GF-D8 (cell line): ENCODE data around the gene VWC2L.

Experiments used
- DNase-seq: peaks from one replicate; lab custom pipeline; 2025; lab: John Stamatoyannopoulos, UW

Gene VWC2L

GRCh38 chr2:214410918-214411554 lies at the start of gene VWC2L:
Gene VWC2L (plus strand): TSS chr2:214411054. CDS start chr2:214414194, 3,140 bp downstream.
- DNase-seq, result no peak

DNA sequence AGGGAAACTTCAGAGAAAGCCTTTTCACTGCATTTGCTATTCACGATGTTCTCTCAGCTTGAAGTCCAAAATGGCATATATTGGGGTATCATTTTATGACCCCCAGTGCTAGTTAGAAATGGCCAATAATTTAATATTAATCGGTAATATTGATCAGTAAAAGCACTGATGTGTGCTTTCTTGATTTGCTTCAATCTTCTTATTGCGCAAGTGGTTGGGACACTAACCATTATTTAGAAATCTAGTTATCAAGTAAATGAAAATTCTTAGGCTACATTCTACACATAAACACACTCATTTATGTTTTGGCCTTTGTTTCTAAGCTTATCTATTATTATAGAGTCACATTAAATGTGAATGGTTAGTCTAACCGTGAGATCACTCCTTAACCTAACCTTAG lies 49.7 kb upstream of the VWC2L start:
- DNase-seq, result no peak

DNA sequence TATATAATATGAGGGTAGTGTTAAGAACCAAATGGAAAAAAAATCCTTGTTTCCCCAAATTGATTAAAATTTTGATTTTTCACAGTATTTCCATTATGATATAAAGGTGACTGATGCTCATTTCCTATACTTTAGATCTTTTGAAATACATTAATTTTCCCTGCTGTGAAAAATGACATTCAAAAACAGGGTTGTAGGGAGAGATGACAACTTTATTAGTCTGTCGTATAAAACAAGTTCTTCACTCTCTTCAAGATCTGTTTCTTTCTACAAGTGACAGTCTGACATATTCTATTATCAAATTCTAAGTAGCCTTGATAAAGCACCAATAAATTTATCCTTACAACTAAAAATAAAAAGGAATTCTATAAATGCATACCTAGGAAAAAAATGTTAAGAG lies 45.3 kb upstream of the VWC2L start:
- DNase-seq, result no peak

DNA sequence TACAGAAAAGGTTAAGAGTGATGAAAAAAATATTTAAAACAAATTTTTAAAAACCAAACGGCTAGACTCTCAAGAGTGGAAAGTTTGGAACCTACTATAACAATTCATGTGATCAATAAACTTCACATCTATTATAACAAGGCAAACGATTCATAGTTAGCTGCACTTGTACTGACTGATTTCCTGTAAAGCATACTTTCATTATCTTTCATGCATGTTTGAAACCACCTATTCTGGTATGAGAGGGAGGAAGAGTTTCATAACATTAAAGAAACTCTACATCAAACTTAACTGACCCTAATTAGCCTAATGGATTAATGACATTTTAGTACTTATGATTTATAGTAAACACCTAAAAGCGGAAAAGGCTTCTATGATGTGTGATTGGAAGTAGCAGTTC lies 43.7 kb upstream of the VWC2L start:
- no peak for DNase-seq

GRCh38 chr2:214376618-214377285 lies 34.1 kb upstream of the VWC2L start:
- no peak for DNase-seq

DNA sequence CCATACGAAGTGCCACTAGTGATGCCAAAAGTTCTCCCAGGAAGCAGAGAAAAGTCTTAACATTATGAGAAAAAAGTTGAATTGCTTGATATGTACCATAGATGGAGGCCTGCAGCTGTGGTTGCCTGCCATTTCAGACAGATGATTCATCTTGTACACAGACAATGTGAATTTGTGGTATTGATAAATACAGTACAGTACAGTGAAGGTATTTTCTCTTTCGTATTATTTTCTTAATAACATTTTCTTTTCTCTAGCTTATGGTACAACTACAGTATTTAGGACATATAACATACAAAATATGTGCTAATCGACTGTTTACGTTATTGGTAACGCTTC lies 33.6 kb upstream of the VWC2L start:
- no peak for DNase-seq

- DNase-seq, result no peak
These were observed 32.3 kb upstream of the VWC2L start for GRCh38 chr2:214378455-214379103.

DNA sequence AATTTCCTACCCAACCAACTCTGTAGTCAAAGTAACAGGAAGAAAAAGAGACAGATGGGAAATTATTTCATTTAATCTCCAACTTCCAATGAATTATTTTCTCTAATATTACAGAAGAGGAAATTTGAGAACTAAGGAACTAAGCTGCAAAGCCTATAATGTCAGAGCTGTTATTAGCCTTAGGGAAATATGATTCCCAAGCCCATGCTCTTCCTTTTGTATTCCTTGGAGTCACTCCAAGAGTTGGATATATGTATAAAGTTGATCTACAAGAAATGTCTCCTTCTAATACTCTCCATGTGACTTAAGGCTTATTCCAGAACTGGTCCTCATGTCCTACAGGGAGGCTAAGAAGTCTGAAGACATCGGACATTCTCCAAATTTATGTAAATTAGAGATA lies 31.6 kb upstream of the VWC2L start:
- DNase-seq, result no peak

GRCh38 chr2:214380681-214381080 lies 30.2 kb upstream of the VWC2L start:
- DNase-seq, result no peak

- DNase-seq, result no peak
These were observed 28.6 kb upstream of the VWC2L start for GRCh38 chr2:214382229-214382628.

DNA sequence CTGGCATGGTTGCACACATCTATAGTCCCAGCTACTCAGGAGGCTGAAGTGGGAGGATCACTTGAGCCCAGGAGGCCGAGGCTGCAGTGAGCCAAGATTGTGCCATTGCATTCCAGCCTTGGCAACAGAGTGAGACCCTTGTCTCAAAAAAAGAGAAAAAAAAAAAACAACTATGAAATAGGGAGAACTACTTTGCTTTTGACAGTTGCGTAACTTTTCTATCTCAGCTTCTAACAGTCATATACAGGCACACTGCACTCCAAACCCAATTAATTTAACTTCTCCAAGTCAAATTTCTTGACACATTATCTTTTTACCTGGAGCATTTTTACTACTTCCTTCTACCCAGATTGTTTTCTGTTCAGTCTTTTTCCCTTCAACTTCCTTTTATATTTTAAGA lies 24.1 kb upstream of the VWC2L start:
- DNase-seq, result no peak

DNA sequence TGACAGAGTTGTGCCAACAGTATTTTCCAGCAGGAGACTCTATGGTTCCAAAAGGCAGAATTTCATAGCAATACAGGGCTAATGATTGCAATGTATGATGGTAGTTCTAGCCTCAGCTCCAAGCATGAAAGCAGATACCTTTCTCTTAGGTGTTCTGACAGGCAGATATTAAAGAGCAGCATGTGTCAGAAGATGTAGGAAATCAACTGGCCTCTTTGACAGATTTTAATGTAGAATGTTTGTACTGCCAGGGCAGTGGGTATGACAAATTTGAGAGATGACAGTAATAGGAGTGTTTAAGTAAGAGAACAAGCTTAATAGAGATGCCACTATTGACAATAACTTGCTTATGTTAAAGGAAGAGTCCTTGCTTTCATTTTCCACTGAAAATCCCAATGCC lies 21.5 kb upstream of the VWC2L start:
- no peak for DNase-seq

DNA sequence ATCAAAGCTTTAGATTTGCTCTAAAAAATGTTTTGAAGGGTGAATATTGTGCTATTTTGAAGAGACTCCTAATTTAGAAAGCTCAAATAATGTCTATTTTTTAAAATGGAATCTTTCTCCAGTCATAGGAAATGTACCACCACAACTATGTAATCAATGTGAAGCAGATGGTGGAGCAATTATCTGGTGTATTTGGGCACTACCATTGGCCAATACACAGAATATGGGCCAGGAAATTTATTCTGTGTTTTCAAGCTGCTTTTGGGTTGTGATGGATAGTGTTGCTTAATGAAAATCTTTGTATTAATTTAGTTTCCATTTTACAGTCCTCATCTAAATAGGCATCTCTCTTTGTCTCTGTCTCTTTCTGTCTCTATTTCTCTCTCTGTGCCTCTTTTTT lies 17.1 kb upstream of the VWC2L start:
- DNase-seq, result no peak

DNA sequence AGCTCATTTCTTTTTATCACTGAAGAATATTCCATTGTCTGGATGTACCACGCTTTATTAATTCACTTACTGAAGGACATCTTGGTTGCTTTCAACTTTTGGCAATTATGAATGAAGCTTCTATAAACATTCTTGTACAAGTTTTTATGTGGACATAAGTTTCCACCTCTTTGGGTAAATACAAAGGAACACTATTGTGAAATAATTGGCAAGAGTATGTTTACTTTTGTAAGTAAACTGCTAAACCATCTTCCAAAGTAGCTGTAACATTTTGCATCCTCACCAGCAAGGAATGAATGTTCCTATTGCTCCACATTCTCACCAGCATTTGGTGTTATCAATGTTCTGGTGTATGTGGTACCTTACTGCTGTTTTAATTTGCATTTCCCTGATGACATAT lies 15.8 kb upstream of the VWC2L start:
- DNase-seq, result no peak

DNA sequence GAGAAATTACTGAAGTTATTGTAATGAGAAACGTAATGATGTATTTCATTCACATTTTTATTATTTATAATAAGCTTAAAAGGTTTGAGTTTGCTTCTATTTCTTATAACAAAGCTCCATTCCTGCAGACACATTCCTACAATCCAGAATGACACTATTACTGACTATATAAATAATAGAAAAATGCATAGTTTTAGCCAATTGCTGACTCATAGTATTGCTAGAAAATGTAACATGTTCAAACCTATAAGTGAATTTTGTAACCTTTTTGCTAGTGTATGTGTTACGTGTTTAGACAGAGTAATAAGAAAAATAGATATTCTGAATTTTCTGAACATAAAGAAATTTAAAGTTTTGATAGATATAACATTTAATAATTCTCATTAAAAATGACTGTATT lies 9.3 kb upstream of the VWC2L start:
- no peak for DNase-seq

DNA sequence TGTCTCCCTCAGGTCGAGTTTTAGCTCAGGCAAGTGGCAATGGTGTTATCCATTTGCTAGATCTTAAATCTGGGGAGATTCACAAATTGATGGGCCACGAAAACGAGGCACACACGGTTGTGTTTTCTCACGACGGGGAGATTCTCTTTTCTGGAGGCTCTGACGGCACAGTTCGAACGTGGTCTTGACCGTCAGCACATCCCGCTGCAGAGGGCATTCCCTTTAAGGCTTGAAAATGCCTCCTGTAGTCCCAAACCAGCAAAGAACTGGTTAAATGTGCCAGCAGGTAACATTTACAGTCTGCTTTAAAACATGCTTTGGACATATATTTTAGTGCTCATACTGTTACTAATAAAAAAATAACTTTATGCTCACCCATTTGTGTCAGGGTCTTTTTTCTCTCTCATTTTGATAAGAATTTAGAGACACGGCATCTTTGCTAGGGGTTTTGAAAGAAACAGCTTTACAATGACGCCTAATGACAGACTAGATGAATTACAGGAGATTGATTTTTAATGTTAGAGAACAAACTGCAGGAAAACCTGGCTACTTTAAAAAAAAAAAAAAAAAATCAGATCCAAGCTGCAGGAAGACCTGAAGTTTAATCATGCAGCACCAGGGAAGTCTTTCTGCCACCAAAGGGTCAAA lies 602 bp upstream of the VWC2L start:
- no peak for DNase-seq

- no peak for DNase-seq
These were observed 1.8 kb downstream of the VWC2L start for GRCh38 chr2:214412679-214413078.

GRCh38 chr2:214436470-214436869 lies 25.6 kb downstream of the VWC2L start:
- DNase-seq, result no peak

DNA sequence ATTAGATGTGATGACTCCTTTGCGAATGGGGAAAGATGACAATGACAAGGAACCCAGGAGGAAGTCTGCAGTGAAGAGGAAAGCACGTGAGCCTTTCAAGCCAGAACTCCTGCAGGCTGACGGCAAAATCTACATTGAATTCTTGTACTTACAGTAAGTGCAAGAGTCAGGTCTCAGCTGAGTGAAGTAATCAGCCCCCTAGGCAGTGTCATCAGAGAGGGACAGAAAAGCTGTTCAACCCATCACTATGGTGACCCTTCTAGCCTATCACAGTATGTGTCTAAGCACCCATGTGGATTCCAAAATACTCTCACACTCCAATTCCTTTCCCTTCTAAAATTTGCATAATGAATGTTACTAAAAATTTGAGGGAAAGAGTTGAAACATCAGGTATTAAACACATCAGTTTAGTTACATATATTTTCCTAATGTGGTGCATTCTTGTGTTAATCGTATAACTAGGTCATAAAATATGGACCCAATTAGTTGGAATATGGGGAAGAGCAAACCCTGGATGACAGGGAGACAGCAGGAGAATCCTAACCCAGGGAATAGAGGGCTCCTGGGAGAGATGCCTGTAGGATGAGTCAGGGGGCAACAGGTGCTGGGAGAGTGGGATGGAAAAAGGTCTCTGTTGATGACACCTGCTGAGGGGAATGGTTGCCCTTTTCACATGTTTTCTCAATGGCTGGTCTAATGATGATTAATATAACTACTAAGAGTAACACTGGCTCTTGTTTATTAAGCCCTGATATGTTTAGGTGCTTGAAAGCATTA lies 39.5 kb downstream of the VWC2L start:
- DNase-seq, result no peak

DNA sequence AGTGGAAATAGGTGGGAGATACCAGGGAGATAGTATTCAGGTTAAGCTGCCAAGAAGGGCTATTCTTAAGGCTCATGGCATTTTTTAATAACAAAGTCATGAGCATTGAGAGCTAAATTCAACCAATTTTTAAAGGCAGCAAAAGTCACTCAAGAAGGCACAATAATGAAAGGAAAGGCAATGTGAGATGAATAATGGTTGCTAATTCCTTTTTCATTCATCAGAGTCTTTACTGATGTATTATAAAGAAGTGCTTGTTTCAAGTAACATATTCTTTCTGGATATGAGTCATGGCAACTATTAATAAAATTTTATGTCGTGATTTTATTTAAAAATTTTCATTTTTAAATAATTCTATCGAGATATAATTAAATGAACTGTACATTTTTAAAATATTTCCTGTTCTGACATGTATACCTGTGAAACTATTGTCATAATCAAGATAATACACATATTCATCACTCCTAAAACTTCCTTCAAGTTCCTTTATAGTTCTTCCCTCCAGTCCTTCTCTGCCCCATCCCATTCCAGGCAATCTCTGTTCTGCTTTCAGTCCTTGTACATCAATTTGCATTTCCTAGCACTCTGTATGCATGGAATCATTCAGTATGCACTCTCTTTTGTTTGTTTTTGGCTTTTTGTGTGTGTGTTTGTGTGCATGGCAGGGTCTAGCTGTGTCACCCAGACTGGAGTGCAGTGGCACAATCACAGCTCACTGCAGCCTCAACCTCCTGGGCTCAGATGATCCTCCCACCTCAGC lies 40.8 kb downstream of the VWC2L start:
- no peak for DNase-seq

DNA sequence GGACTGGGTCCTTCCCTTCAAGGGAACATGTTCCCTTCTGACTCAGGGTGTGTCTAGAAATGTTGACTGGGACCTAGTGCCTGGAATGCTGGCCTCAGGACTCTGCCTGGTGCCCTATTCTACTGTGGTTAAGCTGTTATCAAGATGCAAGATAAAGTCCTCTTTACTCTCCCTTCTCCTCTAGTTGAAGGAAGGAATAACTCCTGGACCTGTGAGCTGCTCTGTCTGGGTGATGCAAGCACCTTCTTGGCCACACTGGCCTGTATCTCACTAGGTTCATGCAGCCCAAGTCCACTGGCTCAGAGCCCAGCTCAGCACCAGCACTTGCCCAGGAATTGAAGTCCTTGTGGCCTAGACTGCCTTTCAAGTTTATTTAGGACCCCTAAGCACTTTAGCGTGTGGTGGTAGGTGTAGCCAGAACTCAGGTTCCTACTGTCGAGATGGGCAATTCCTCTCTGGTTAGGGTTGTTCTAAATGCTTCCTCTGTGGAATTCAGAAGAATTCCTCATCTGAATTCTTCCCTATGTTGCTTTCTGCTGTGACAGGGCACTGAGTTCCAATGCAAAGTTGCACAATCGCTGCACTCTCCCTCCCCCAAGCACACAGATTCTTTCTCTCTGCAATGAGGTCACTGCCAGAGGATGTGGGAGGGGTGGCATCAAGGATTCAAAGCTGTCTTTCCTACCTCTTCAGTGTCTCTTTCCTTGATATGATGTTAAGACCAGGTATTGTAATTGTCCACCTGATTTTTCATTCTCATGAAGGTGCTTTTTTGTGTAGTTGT lies 54.7 kb downstream of the VWC2L start:
- no peak for DNase-seq
